Measurements from ENCODE around the gene NTN1.

The NTN1 gene

DNA sequence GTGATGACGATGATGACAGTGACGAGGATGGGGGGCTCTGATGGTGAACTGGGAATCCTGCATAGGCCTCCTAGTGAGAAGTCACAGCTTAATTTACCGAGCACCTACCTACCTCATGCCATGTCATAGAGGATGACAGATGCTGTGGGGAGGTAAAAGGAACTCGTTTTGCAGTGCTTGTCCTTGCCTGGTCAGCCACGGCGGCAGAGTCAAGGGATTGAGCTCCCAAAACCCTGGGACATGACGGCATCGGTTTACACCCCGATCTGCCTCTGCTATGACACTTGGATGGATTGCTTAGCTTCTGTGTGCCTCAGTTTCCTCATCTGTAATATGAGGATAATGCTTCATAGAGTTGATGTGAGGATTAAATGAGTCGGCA, 103.2 kb downstream of the NTN1 start:
- Histone ChIP-seq H3K36me3 (ENCODE audit: control insufficient read depth in 1 of 2, insufficient read depth in 2 of 2, low read length in 2 of 2) (no peaks in the 10 kb centered on the region), H3K79me2 (ENCODE audit: control insufficient read depth, insufficient read depth, low read length, poor library complexity) (no peaks in the 10 kb centered on the region), H3K9ac (ENCODE audit: low read length) (no peak overlapping the region), H2AFZ (ENCODE audit: insufficient read depth, low read length, poor library complexity) (no peak overlapping the region), H4K12ac (ENCODE audit: low read depth, low read length) (no peak overlapping the region), H3K14ac (ENCODE audit: low read length) (no peak overlapping the region), H4K91ac (ENCODE audit: low read depth, low read length) (no peak overlapping the region), H2AK5ac (ENCODE audit: low read length) (no peak overlapping the region), H3K4me2 (ENCODE audit: low read length) (no peak overlapping the region), H3K79me1 (ENCODE audit: low read length) (no peaks in the 10 kb centered on the region), H2BK12ac (ENCODE audit: low read length) (no peak overlapping the region), H3K27me3 (ENCODE audit: insufficient read depth, low read length) (no peaks in the 10 kb centered on the region), H3K18ac (ENCODE audit: low read length) (no peak overlapping the region), H4K8ac (ENCODE audit: low read depth, low read length) (no peak overlapping the region), H3K27ac (ENCODE audit: low read depth, low read length) (no peak overlapping the region), H3K23ac (ENCODE audit: low read length) (no peak overlapping the region), H3K4me1 (ENCODE audit: control insufficient read depth in 1 of 2, insufficient read depth in 2 of 2, low read length in 2 of 2) (no peaks in the 10 kb centered on the region), H2BK5ac (ENCODE audit: low read depth, low read length, poor library complexity) (no peak overlapping the region), H3K9me3 (ENCODE audit: insufficient read depth, low read depth, low read length) (peaks cover 4% of the 10 kb centered on the region), H3K4ac (ENCODE audit: low read depth, low read length) (no peak overlapping the region), H3K4me3 (ENCODE audit: low read depth, low read length) (no peak overlapping the region), H2BK120ac (ENCODE audit: insufficient read depth, low read length, poor library complexity) (no peak overlapping the region)
- no CpG with 5 or more reads among the region's 10 CpGs for WGBS (ENCODE audit: extremely low coverage, insufficient coverage, insufficient read length)
- DNase-seq: no peak

DNA sequence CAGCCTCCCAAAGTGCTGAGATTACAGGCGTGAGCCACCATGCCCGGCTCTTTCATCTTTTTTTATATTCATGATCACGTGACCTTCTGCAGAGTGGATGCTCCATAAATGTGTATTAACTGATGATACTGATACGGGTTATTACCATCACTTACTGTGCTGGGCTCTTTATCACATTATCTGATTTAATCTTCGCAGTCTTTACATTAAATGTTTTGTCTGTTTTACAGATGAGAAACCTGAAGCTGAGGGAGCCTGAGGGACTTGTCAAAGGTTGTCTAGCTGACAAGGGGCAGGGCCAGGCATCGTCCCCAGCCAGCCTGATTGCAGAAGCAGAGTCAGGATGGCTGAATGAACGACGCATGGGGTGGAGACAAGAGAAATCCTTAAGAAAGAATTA, 104.4 kb downstream of the NTN1 start:
- H3K9me3 ChIP-seq (ENCODE audit: insufficient read depth, low read depth, low read length): peaks cover 4% of the 10 kb centered on the region
- H3K23ac ChIP-seq (ENCODE audit: low read length): no peak overlapping the region
- no peak overlapping the region for H3K27ac ChIP-seq (ENCODE audit: low read depth, low read length)
- H3K4me2 ChIP-seq (ENCODE audit: low read length): no peak overlapping the region
- H2BK120ac ChIP-seq (ENCODE audit: insufficient read depth, low read length, poor library complexity): no peak overlapping the region
- H3K9ac ChIP-seq (ENCODE audit: low read length): no peak overlapping the region
- H3K18ac ChIP-seq (ENCODE audit: low read length): no peak overlapping the region
- H3K79me2 ChIP-seq (ENCODE audit: control insufficient read depth, insufficient read depth, low read length, poor library complexity): no peaks in the 10 kb centered on the region
- no peak overlapping the region for H3K14ac ChIP-seq (ENCODE audit: low read length)
- DNase-seq: no peak
- H3K4ac ChIP-seq (ENCODE audit: low read depth, low read length): no peak overlapping the region
- H2AFZ ChIP-seq (ENCODE audit: insufficient read depth, low read length, poor library complexity): no peak overlapping the region
- no CpG with 5 or more reads among the region's 8 CpGs for WGBS (ENCODE audit: extremely low coverage, insufficient coverage, insufficient read length)
- H3K4me1 ChIP-seq (ENCODE audit: control insufficient read depth in 1 of 2, insufficient read depth in 2 of 2, low read length in 2 of 2): no peaks in the 10 kb centered on the region
- H2BK5ac ChIP-seq (ENCODE audit: low read depth, low read length, poor library complexity): no peak overlapping the region
- H4K12ac ChIP-seq (ENCODE audit: low read depth, low read length): no peak overlapping the region
- no peak overlapping the region for H4K8ac ChIP-seq (ENCODE audit: low read depth, low read length)
- no peaks in the 10 kb centered on the region for H3K79me1 ChIP-seq (ENCODE audit: low read length)
- H3K27me3 ChIP-seq (ENCODE audit: insufficient read depth, low read length): no peaks in the 10 kb centered on the region
- no peak overlapping the region for H2BK12ac ChIP-seq (ENCODE audit: low read length)
- H4K91ac ChIP-seq (ENCODE audit: low read depth, low read length): no peak overlapping the region
- no peak overlapping the region for H3K4me3 ChIP-seq (ENCODE audit: low read depth, low read length)
- no peaks in the 10 kb centered on the region for H3K36me3 ChIP-seq (ENCODE audit: control insufficient read depth in 1 of 2, insufficient read depth in 2 of 2, low read length in 2 of 2)
- no peak overlapping the region for H2AK5ac ChIP-seq (ENCODE audit: low read length)

GRCh38 chr17:9127340-9127739, 106.0 kb downstream of the NTN1 start:
- Histone ChIP-seq H2BK12ac (ENCODE audit: low read length) (no peak overlapping the region), H3K79me1 (ENCODE audit: low read length) (no peaks in the 10 kb centered on the region), H3K36me3 (ENCODE audit: control insufficient read depth in 1 of 2, insufficient read depth in 2 of 2, low read length in 2 of 2) (no peaks in the 10 kb centered on the region), H3K14ac (ENCODE audit: low read length) (no peak overlapping the region), H3K27ac (ENCODE audit: low read depth, low read length) (no peak overlapping the region), H2AFZ (ENCODE audit: insufficient read depth, low read length, poor library complexity) (no peak overlapping the region), H3K4me3 (ENCODE audit: low read depth, low read length) (no peak overlapping the region), H3K18ac (ENCODE audit: low read length) (no peak overlapping the region), H3K79me2 (ENCODE audit: control insufficient read depth, insufficient read depth, low read length, poor library complexity) (no peaks in the 10 kb centered on the region), H4K91ac (ENCODE audit: low read depth, low read length) (no peak overlapping the region), H3K9me3 (ENCODE audit: insufficient read depth, low read depth, low read length) (peaks cover 4% of the 10 kb centered on the region), H2BK5ac (ENCODE audit: low read depth, low read length, poor library complexity) (no peak overlapping the region), H2BK120ac (ENCODE audit: insufficient read depth, low read length, poor library complexity) (no peak overlapping the region), H3K4me2 (ENCODE audit: low read length) (no peak overlapping the region), H3K27me3 (ENCODE audit: insufficient read depth, low read length) (no peaks in the 10 kb centered on the region), H3K23ac (ENCODE audit: low read length) (no peak overlapping the region), H3K4me1 (ENCODE audit: control insufficient read depth in 1 of 2, insufficient read depth in 2 of 2, low read length in 2 of 2) (no peaks in the 10 kb centered on the region), H4K8ac (ENCODE audit: low read depth, low read length) (no peak overlapping the region), H3K4ac (ENCODE audit: low read depth, low read length) (no peak overlapping the region), H2AK5ac (ENCODE audit: low read length) (no peak overlapping the region), H3K9ac (ENCODE audit: low read length) (no peak overlapping the region), H4K12ac (ENCODE audit: low read depth, low read length) (no peak overlapping the region)
- no CpG with 5 or more reads among the region's 7 CpGs for WGBS (ENCODE audit: extremely low coverage, insufficient coverage, insufficient read length)
- DNase-seq: no peak

DNA sequence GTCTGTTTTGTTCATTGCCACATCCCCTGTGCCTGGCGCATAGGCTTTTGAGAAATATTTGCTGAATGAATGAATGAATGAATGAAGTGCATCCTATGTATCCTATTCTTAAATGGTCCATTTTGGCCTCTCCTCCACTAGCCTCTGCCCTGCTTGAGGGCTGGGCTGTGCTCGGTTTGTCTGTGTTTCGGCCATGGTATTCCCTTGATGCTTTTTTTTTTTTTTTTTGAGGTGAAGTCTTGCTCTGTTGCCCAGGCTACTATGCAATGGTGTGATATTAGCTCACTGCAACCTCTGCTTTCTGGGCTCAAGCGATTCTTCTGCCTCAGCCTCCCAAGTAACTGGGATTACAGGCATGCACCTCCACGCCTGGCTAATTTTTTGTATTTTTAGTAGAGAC, 110.1 kb downstream of the NTN1 start:
- Histone ChIP-seq H3K4me2 (ENCODE audit: low read length) (no peak overlapping the region), H3K27me3 (ENCODE audit: insufficient read depth, low read length) (no peaks in the 10 kb centered on the region), H2AK5ac (ENCODE audit: low read length) (no peak overlapping the region), H3K23ac (ENCODE audit: low read length) (no peak overlapping the region), H3K4ac (ENCODE audit: low read depth, low read length) (no peak overlapping the region), H3K18ac (ENCODE audit: low read length) (no peak overlapping the region), H3K79me2 (ENCODE audit: control insufficient read depth, insufficient read depth, low read length, poor library complexity) (no peaks in the 10 kb centered on the region), H3K9me3 (ENCODE audit: insufficient read depth, low read depth, low read length) (peaks cover 4% of the 10 kb centered on the region), H3K9ac (ENCODE audit: low read length) (no peak overlapping the region), H4K12ac (ENCODE audit: low read depth, low read length) (no peak overlapping the region), H2BK5ac (ENCODE audit: low read depth, low read length, poor library complexity) (no peak overlapping the region), H2BK12ac (ENCODE audit: low read length) (no peak overlapping the region), H2BK120ac (ENCODE audit: insufficient read depth, low read length, poor library complexity) (no peak overlapping the region), H2AFZ (ENCODE audit: insufficient read depth, low read length, poor library complexity) (no peak overlapping the region), H3K4me1 (ENCODE audit: control insufficient read depth in 1 of 2, insufficient read depth in 2 of 2, low read length in 2 of 2) (no peaks in the 10 kb centered on the region), H4K91ac (ENCODE audit: low read depth, low read length) (no peak overlapping the region), H3K4me3 (ENCODE audit: low read depth, low read length) (no peak overlapping the region), H3K14ac (ENCODE audit: low read length) (no peak overlapping the region), H3K27ac (ENCODE audit: low read depth, low read length) (no peak overlapping the region), H4K8ac (ENCODE audit: low read depth, low read length) (no peak overlapping the region), H3K36me3 (ENCODE audit: control insufficient read depth in 1 of 2, insufficient read depth in 2 of 2, low read length in 2 of 2) (no peaks in the 10 kb centered on the region), H3K79me1 (ENCODE audit: low read length) (no peaks in the 10 kb centered on the region)
- DNase-seq: no peak
- no CpG with 5 or more reads among the region's 5 CpGs for WGBS (ENCODE audit: extremely low coverage, insufficient coverage, insufficient read length)
